HG03097 (cell line): ENCODE results near the gene ZFYVE21.
"Not testable (repeated sequence)": the region's sequence is repeated elsewhere in the genome, so short reads cannot be mapped to it uniquely, and the experiment has no call there.

ENCODE experiments used
- ATAC-seq: cut with Tn5 transposase; IDR thresholded peaks from one replicate; pipeline ENCODE4 v1.9.1; 2021; ENCODE audit not compliant: unreplicated experiment, low FRiP score

Gene ZFYVE21

GRCh38 chr14:103753774-103754173, 38.2 kb downstream of the ZFYVE21 start:
- ATAC-seq, result no peak

DNA sequence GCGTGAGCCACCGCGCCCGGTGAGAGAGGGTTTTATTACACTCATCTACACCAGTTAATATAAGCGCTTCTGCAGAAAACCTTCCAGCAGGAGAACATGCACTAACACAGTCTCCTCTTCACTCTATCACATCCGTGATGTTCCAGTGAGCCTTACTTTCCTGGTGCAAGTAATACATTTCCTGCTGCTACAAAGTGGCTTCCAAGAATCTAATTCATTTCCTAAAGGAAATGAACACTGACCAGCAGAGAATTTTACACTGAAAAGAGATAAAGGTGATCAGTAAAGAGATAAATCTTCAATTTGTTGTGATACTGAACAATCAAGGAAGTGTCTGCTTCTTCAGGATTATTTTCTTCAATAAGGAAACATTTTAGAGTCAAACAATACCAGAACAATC, 39.5 kb downstream of the ZFYVE21 start:
- no peak for ATAC-seq

DNA sequence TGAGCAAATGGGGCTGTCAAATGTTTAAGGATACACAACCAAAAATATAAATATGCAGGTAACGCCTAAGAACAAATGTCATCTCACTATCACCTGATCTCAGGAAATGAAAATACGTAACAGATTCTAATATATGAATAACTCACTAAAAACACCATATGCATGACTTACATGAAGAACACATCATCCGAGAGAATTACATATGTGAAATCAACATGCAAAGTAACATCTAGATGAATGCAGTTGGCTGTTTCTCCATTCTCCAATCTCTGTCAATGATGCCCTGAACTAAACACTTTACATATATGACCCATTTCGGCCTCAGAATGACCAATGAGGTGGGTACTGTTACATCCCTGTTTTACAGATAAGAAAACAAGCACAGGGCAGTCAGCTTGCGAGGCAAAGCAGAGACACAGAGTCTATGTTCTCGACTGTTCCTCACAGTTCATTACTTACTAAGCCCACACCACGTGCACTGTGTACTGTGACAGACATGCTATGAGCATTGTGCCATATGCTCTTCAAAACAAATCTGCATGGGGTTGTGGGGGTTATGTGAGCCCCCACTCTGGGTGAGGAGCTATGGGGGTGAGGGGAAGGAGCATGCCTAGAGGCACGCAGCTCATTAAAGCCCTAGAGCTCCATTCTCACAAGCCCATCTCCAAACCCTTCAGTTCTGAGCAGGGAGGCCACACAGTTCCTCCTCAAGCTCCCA, 42.6 kb downstream of the ZFYVE21 start:
- no peak for ATAC-seq

DNA sequence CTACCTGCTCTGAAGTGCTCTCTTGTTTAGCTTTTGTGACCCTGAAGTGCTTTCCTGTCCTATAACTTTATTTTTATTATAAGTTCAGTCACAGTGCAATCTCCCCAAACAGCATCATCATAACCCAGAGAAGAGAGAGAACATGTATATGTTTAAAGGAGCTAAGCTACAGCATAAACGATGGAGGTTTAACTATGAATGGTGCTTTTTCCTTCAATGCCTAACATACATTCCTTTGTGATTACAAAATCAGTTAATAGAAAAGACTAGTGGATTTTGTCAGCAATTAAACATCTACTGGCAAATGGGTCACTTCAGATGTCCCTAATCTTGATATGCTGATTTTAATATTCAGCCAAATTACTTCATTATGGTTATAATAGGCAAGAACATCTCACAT, 46.4 kb downstream of the ZFYVE21 start:
- no peak for ATAC-seq

DNA sequence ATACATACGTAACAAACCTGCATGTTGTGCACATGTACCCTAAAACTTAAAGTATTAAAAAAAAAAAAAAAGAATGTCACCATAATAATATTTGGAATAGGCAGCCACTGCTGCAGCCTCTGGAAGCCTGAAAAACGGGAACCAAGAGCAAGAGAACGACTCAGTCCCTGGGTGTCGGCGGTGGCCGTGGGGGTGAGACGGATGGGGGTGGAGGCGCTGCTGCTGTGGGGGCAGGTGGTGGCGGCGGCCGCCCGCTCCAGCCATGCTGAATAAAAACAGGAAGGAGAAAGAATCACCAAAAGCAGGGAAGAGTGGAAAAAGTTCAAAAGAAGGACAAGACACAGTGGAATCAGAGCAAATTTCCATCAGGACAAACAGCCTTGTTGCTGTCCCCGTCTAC, 46.9 kb downstream of the ZFYVE21 start:
- ATAC-seq, result no peak

DNA sequence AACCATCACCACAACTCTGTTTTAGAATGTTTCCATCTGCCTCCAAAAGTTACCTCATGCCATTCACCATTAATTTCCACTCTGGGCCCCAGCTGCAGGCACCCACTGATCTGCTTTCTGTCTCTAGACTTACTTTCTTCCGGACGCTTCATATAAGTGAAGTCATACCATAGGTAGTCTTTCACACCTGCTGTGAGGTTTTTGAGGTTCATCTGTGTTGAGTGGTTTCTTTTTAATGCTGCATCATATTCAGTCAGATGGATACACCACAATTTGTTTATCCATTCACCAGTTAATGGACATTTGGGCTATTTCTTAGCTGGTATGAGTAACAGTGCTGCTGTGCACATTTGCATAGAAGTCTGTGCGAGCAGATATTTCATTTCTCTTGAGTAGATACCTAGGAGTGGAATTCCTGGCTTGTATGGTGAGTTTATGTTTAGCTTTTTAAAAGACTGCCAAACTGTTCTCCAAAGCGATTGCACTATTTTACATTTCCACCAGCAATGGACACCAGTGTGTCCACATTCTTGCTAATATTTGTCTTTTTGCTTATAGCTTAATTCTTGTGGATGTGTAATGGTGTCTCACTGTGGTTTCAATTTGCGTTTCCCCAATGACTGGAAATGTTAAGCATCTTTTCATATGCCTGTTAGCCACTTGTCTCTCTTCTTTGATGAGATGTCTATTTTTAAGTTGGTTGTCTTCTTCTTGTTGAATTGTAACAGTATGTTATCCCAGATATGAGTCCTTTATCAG, 48.3 kb downstream of the ZFYVE21 start:
- ATAC-seq, result no peak

GRCh38 chr14:103765526-103765925, 49.9 kb downstream of the ZFYVE21 start:
- no peak for ATAC-seq

GRCh38 chr14:103767336-103767894, 51.8 kb downstream of the ZFYVE21 start:
- no peak for ATAC-seq

GRCh38 chr14:103770500-103770899, 54.9 kb downstream of the ZFYVE21 start:
- no peak for ATAC-seq

DNA sequence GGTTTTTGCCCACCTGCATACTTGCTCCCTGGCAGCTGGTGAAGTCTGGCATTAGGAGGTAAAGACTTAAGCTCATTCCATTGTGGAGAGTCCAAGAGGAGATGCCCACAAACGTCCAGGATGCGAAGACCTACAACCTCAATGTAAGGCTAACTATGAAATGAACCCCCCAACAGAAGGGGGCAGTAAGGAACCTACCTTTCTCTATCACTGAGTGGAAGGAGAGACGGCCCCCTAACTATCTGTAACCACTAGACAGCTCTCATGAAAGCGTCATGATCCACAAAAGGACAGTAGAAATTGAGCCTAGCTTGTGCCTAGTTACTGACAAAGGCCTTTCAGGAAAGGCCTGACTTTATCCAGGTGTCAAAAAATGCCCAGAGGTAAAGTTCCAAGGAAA, 55.3 kb downstream of the ZFYVE21 start:
- no peak for ATAC-seq

DNA sequence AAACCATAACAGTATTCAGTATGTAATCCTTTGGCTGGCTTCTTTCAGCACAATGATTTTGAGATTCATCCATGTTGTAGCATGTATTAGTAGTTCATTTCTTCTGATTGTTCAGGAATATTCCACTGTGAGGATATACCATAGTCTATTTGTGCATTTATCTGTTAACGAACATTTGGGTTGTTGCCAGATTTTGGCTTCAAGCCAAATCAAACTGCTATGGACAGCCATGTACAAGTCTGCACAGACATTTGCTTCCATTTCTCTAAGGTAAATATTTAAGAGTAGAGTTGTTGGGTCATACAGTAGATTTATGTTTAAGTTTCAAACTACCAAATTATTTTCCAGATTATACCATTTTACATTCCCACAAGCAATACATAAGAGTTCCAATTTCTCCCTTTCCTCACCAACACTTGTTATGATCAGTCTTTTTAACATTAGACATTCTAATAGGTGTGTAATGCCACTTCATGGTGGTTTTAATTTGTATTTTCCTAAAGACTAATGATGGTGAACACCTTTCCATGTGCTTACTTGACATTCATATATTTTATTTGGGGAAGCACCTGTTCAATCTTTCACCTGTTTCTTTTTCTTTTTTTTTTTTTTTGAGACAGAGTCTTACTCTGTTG, 56.6 kb downstream of the ZFYVE21 start:
- no peak for ATAC-seq

DNA sequence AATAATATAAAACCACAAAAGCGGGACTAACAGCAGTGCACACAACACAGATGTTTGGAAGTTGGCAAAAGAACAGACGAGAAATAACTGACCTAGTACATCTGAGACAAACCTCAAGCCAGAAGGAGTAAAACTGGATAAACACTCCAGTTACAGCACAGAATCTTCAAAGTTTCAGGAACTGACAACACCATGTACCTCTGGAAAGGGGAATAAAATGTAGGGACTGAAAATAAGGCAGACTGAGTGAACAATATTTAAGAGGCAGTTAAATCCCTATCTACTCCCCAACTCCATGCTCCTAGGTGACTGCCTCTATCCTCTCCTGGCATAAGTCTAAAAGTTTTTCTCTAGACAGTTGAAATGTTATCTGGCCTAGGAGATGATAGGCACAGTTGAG, 57.9 kb downstream of the ZFYVE21 start:
- ATAC-seq, result no peak

GRCh38 chr14:103775506-103775905, 59.9 kb downstream of the ZFYVE21 start:
- no peak for ATAC-seq

DNA sequence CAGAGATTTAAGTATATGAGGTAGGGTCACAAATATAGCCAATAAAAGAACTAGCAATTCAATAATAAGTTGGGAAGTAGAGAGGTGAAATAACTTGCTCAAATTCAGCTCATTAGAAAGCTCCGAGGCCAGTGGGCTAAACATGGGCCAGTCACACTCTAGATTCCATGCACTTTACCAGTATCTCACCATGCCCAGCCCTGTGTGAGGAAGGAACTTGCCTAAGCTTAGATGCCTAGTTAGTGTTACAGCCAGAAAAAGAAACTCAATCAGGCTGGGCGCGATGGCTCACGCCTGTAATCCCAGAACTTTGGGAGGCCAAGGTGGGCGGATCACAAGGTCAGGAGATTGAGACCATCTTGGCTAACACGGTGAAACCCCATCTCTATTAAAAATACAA, 60.7 kb downstream of the ZFYVE21 start:
- not testable (repeated sequence) for ATAC-seq

DNA sequence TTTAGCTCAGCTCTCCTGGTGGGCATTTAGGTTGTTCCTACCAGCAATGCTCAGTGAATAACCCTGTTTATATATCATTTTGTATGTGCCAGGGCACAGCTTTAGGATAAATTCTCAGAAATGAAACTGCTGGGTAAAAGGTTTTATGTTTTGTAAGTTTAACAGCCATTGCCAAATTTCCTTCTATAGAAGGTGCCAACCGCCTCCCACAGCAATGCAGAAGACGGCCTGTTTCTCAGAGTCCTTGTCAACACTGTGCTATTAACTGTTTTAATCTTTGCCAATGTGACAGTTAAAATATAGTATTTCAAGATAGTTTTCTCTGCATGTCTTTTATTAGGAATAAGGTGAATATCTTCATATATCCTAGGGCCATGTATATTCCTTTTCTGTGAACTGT, 66.8 kb downstream of the ZFYVE21 start:
- no peak for ATAC-seq
